C4-2B (cell line): Measurements from ENCODE around the gene RGS17.

ENCODE experiments used
- ZFX ChIP-seq: fragments of 450-650 bp; IDR thresholded peaks from 2 replicates; pipeline ENCODE4 v1.6.1; 2017
- TF ChIP-seq, protein P1 (sequence below): fragments of 450-650 bp; conservative IDR thresholded peaks from 2 replicates; pipeline ENCODE4 v1.5.1; 2017; ENCODE audit warnings: mild to moderate bottlenecking

DNA sequence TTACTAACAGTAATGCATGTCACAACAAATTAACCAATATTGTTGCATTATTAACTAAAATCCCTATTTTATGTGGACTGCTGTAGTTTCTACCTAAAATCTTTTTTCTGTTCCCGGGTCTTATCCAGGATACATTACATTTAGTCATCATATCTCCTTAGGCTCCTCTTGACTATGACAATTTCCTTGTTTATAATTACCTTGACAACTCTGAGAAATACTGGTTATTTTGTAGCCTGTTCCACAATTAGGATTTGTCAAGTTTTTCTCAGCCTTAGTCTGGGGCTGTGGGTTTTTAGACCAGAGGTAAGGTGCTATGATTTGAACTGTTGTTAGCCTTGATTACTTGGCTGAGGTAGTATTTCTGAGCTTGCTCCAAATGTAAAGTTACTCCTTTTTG is 152.0 kb downstream of the RGS17 start:
- TF ChIP-seq, protein P1, sequence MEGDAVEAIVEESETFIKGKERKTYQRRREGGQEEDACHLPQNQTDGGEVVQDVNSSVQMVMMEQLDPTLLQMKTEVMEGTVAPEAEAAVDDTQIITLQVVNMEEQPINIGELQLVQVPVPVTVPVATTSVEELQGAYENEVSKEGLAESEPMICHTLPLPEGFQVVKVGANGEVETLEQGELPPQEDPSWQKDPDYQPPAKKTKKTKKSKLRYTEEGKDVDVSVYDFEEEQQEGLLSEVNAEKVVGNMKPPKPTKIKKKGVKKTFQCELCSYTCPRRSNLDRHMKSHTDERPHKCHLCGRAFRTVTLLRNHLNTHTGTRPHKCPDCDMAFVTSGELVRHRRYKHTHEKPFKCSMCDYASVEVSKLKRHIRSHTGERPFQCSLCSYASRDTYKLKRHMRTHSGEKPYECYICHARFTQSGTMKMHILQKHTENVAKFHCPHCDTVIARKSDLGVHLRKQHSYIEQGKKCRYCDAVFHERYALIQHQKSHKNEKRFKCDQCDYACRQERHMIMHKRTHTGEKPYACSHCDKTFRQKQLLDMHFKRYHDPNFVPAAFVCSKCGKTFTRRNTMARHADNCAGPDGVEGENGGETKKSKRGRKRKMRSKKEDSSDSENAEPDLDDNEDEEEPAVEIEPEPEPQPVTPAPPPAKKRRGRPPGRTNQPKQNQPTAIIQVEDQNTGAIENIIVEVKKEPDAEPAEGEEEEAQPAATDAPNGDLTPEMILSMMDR = no peak
- TF ChIP-seq ZFX = no peak
